ENCODE measurements around the gene MEIKIN.

MEIKIN gene

GRCh38 chr5:131950706-131951105 is 5.2 kb upstream of the MEIKIN start:
- TF ChIP-seq EZH2 (optimal IDR thresholded peaks at IDR 0.05; ENCODE audit: low read depth, low read length): no peak
- Histone ChIP-seq H3F3A (ENCODE audit: insufficient read depth, low read length) (no peaks in the 10 kb centered on the region), H3K4me3 (ENCODE audit: low read length) (no peak overlapping the region), H3K9ac (ENCODE audit: low read length) (no peak overlapping the region), H3K79me2 (ENCODE audit: low read length) (no peaks in the 10 kb centered on the region), H3K27ac (ENCODE audit: low read length) (no peak overlapping the region), H3K27me3 (replicated peaks; ENCODE audit: insufficient read depth, low read length) (no peaks in the 10 kb centered on the region), H3K4me2 (ENCODE audit: low read depth, low read length) (no peak overlapping the region), H4K20me1 (ENCODE audit: insufficient read depth, low read length) (no peaks in the 10 kb centered on the region), H3K9me2 (replicated peaks; ENCODE audit: insufficient read depth, low read length) (no peaks in the 10 kb centered on the region), H2AFZ (ENCODE audit: low read length) (no peak overlapping the region), H3K9me3 (replicated peaks; ENCODE audit: insufficient read depth, low read length) (no peaks in the 10 kb centered on the region), H3K4me1 (ENCODE audit: low read length) (no peaks in the 10 kb centered on the region), H3K36me3 (replicated peaks; ENCODE audit: insufficient read depth, low read length) (no peaks in the 10 kb centered on the region)
- DNase-seq: no peak

GRCh38 chr5:131947445-131947844 is 2.0 kb upstream of the MEIKIN start:
- Histone ChIP-seq H3K27me3 (replicated peaks; ENCODE audit: insufficient read depth, low read length) (no peaks in the 10 kb centered on the region), H3K9me3 (replicated peaks; ENCODE audit: insufficient read depth, low read length) (no peaks in the 10 kb centered on the region), H3K27ac (ENCODE audit: low read length) (no peak overlapping the region), H3K4me3 (ENCODE audit: low read length) (no peak overlapping the region), H3K9ac (ENCODE audit: low read length) (no peak overlapping the region), H3K4me1 (ENCODE audit: low read length) (no peaks in the 10 kb centered on the region), H3F3A (ENCODE audit: insufficient read depth, low read length) (no peaks in the 10 kb centered on the region), H3K36me3 (replicated peaks; ENCODE audit: insufficient read depth, low read length) (no peaks in the 10 kb centered on the region), H4K20me1 (ENCODE audit: insufficient read depth, low read length) (no peaks in the 10 kb centered on the region), H3K9me2 (replicated peaks; ENCODE audit: insufficient read depth, low read length) (no peaks in the 10 kb centered on the region), H3K79me2 (ENCODE audit: low read length) (no peaks in the 10 kb centered on the region), H3K4me2 (ENCODE audit: low read depth, low read length) (no peak overlapping the region), H2AFZ (ENCODE audit: low read length) (no peak overlapping the region)
- no peak for TF ChIP-seq CTCF (IDR thresholded peaks at IDR 0.05; ENCODE audit: low read length)
- no peak for TF ChIP-seq EZH2phosphoT487 (IDR thresholded peaks at IDR 0.05; ENCODE audit: low read length)
- no peak for DNase-seq

GRCh38 chr5:131944702-131945550 is 537 bp downstream of the MEIKIN start:
- H3K79me2 ChIP-seq (ENCODE audit: low read length): no peaks in the 10 kb centered on the region
- no peak overlapping the region for H2AFZ ChIP-seq (ENCODE audit: low read length)
- no peaks in the 10 kb centered on the region for H3F3A ChIP-seq (ENCODE audit: insufficient read depth, low read length)
- no peak overlapping the region for H3K4me2 ChIP-seq (ENCODE audit: low read depth, low read length)
- no peak overlapping the region for H3K27ac ChIP-seq (ENCODE audit: low read length)
- H3K4me3 ChIP-seq (ENCODE audit: low read length): no peak overlapping the region
- no peaks in the 10 kb centered on the region for H3K9me2 ChIP-seq (replicated peaks; ENCODE audit: insufficient read depth, low read length)
- no peak for TF ChIP-seq EZH2phosphoT487 (IDR thresholded peaks at IDR 0.05; ENCODE audit: low read length)
- TF ChIP-seq EZH2 (optimal IDR thresholded peaks at IDR 0.05; ENCODE audit: low read depth, low read length): no peak
- TF ChIP-seq CTCF (IDR thresholded peaks at IDR 0.05; ENCODE audit: low read length): no peak
- H3K36me3 ChIP-seq (replicated peaks; ENCODE audit: insufficient read depth, low read length): no peaks in the 10 kb centered on the region
- no peaks in the 10 kb centered on the region for H3K4me1 ChIP-seq (ENCODE audit: low read length)
- DNase-seq: no peak
- no peaks in the 10 kb centered on the region for H3K27me3 ChIP-seq (replicated peaks; ENCODE audit: insufficient read depth, low read length)
- H3K9ac ChIP-seq (ENCODE audit: low read length): no peak overlapping the region
- H3K9me3 ChIP-seq (replicated peaks; ENCODE audit: insufficient read depth, low read length): no peaks in the 10 kb centered on the region
- H4K20me1 ChIP-seq (ENCODE audit: insufficient read depth, low read length): no peaks in the 10 kb centered on the region

- TF ChIP-seq EZH2 (optimal IDR thresholded peaks at IDR 0.05; ENCODE audit: low read depth, low read length): no peak
- TF ChIP-seq EZH2phosphoT487 (IDR thresholded peaks at IDR 0.05; ENCODE audit: low read length): no peak
- TF ChIP-seq CTCF (IDR thresholded peaks at IDR 0.05; ENCODE audit: low read length): no peak
- no peaks in the 10 kb centered on the region for H3K36me3 ChIP-seq (replicated peaks; ENCODE audit: insufficient read depth, low read length)
- no peak overlapping the region for H3K27ac ChIP-seq (ENCODE audit: low read length)
- H3K79me2 ChIP-seq (ENCODE audit: low read length): no peaks in the 10 kb centered on the region
- H3K4me2 ChIP-seq (ENCODE audit: low read depth, low read length): no peak overlapping the region
- no peaks in the 10 kb centered on the region for H3F3A ChIP-seq (ENCODE audit: insufficient read depth, low read length)
- no peaks in the 10 kb centered on the region for H3K4me1 ChIP-seq (ENCODE audit: low read length)
- no peak overlapping the region for H3K9ac ChIP-seq (ENCODE audit: low read length)
- no peak for DNase-seq
- H3K4me3 ChIP-seq (ENCODE audit: low read length): no peak overlapping the region
- H3K9me3 ChIP-seq (replicated peaks; ENCODE audit: insufficient read depth, low read length): no peaks in the 10 kb centered on the region
- no peaks in the 10 kb centered on the region for H3K9me2 ChIP-seq (replicated peaks; ENCODE audit: insufficient read depth, low read length)
- no peaks in the 10 kb centered on the region for H3K27me3 ChIP-seq (replicated peaks; ENCODE audit: insufficient read depth, low read length)
- no peaks in the 10 kb centered on the region for H4K20me1 ChIP-seq (ENCODE audit: insufficient read depth, low read length)
- H2AFZ ChIP-seq (ENCODE audit: low read length): no peak overlapping the region
Observed at GRCh38 chr5:131943916-131944315, 1.5 kb downstream of the MEIKIN start.

Measured in MM.1S (cell line).